Measurements from ENCODE around the gene RRAD.
"Not testable (repeated sequence)": the region's sequence is repeated elsewhere in the genome, so short reads cannot be mapped to it uniquely, and the experiment has no call there.

Gene RRAD

GRCh38 chr16:66958857-66959703, 33.7 kb upstream of the RRAD start:
- no peaks in the 10 kb centered on the region for H3K36me3 ChIP-seq (ENCODE audit: insufficient read depth, low read length)
- H3K9me3 ChIP-seq (ENCODE audit: low read length), result no peaks in the 10 kb centered on the region
- no peaks in the 10 kb centered on the region for H3K27me3 ChIP-seq (ENCODE audit: insufficient read depth, low read length)
- H3K4me1 ChIP-seq (ENCODE audit: insufficient read depth, low read length), result no peaks in the 10 kb centered on the region
- H2AFZ ChIP-seq (ENCODE audit: low read depth, low read length), result no peak overlapping the region
- H3K4me3 ChIP-seq (ENCODE audit: low read length), result no peak overlapping the region

- H3K4me1 ChIP-seq (ENCODE audit: insufficient read depth, low read length); H3K36me3 ChIP-seq (ENCODE audit: insufficient read depth, low read length); H3K27me3 ChIP-seq (ENCODE audit: insufficient read depth, low read length); H3K9me3 ChIP-seq (ENCODE audit: low read length); H3K4me3 ChIP-seq (ENCODE audit: low read length); H2AFZ ChIP-seq (ENCODE audit: low read depth, low read length): not testable (repeated sequence)
Measured at GRCh38 chr16:66956154-66956457, 30.8 kb upstream of the RRAD start.

- not testable (repeated sequence) for H3K36me3 ChIP-seq (ENCODE audit: insufficient read depth, low read length); H3K4me1 ChIP-seq (ENCODE audit: insufficient read depth, low read length); H2AFZ ChIP-seq (ENCODE audit: low read depth, low read length); H3K9me3 ChIP-seq (ENCODE audit: low read length); H3K4me3 ChIP-seq (ENCODE audit: low read length); H3K27me3 ChIP-seq (ENCODE audit: insufficient read depth, low read length)
Measured at GRCh38 chr16:66955363-66956153, 30.2 kb upstream of the RRAD start.

GRCh38 chr16:66954097-66954659, 28.8 kb upstream of the RRAD start:
- H3K36me3 ChIP-seq (ENCODE audit: insufficient read depth, low read length), result no peaks in the 10 kb centered on the region
- no peaks in the 10 kb centered on the region for H3K4me1 ChIP-seq (ENCODE audit: insufficient read depth, low read length)
- no peaks in the 10 kb centered on the region for H3K9me3 ChIP-seq (ENCODE audit: low read length)
- no peak overlapping the region for H2AFZ ChIP-seq (ENCODE audit: low read depth, low read length)
- H3K27me3 ChIP-seq (ENCODE audit: insufficient read depth, low read length), result peaks cover 4% of the 10 kb centered on the region
- H3K4me3 ChIP-seq (ENCODE audit: low read length), result no peak overlapping the region

GRCh38 chr16:66953462-66954096, 28.2 kb upstream of the RRAD start:
- no peaks in the 10 kb centered on the region for H3K4me1 ChIP-seq (ENCODE audit: insufficient read depth, low read length)
- H3K4me3 ChIP-seq (ENCODE audit: low read length), result no peak overlapping the region
- no peaks in the 10 kb centered on the region for H3K9me3 ChIP-seq (ENCODE audit: low read length)
- no peak overlapping the region for H2AFZ ChIP-seq (ENCODE audit: low read depth, low read length)
- no peaks in the 10 kb centered on the region for H3K36me3 ChIP-seq (ENCODE audit: insufficient read depth, low read length)
- H3K27me3 ChIP-seq (ENCODE audit: insufficient read depth, low read length), result peaks cover 4% of the 10 kb centered on the region

GRCh38 chr16:66952430-66953110, 27.2 kb upstream of the RRAD start:
- Histone ChIP-seq H3K4me3 (ENCODE audit: low read length) (no peak overlapping the region), H3K9me3 (ENCODE audit: low read length) (no peaks in the 10 kb centered on the region), H3K36me3 (ENCODE audit: insufficient read depth, low read length) (no peaks in the 10 kb centered on the region), H3K27me3 (ENCODE audit: insufficient read depth, low read length) (peaks cover 4% of the 10 kb centered on the region), H3K4me1 (ENCODE audit: insufficient read depth, low read length) (no peaks in the 10 kb centered on the region), H2AFZ (ENCODE audit: low read depth, low read length) (no peak overlapping the region)

- peaks cover 4% of the 10 kb centered on the region for H3K27me3 ChIP-seq (ENCODE audit: insufficient read depth, low read length)
- no peak overlapping the region for H3K4me3 ChIP-seq (ENCODE audit: low read length)
- H3K9me3 ChIP-seq (ENCODE audit: low read length), result no peaks in the 10 kb centered on the region
- H2AFZ ChIP-seq (ENCODE audit: low read depth, low read length), result no peak overlapping the region
- no peaks in the 10 kb centered on the region for H3K36me3 ChIP-seq (ENCODE audit: insufficient read depth, low read length)
- H3K4me1 ChIP-seq (ENCODE audit: insufficient read depth, low read length), result no peaks in the 10 kb centered on the region
Measured at GRCh38 chr16:66950971-66951790, 25.8 kb upstream of the RRAD start.

GRCh38 chr16:66950437-66950836, 25.1 kb upstream of the RRAD start:
- Histone ChIP-seq H3K27me3 (ENCODE audit: insufficient read depth, low read length) (peaks cover 4% of the 10 kb centered on the region), H3K4me3 (ENCODE audit: low read length) (no peak overlapping the region), H3K4me1 (ENCODE audit: insufficient read depth, low read length) (no peaks in the 10 kb centered on the region), H3K36me3 (ENCODE audit: insufficient read depth, low read length) (no peaks in the 10 kb centered on the region), H3K9me3 (ENCODE audit: low read length) (no peaks in the 10 kb centered on the region), H2AFZ (ENCODE audit: low read depth, low read length) (no peak overlapping the region)

- H3K36me3 ChIP-seq (ENCODE audit: insufficient read depth, low read length), result no peaks in the 10 kb centered on the region
- no peaks in the 10 kb centered on the region for H3K4me1 ChIP-seq (ENCODE audit: insufficient read depth, low read length)
- H3K27me3 ChIP-seq (ENCODE audit: insufficient read depth, low read length), result peaks cover 4% of the 10 kb centered on the region
- H3K9me3 ChIP-seq (ENCODE audit: low read length), result no peaks in the 10 kb centered on the region
- no peak overlapping the region for H3K4me3 ChIP-seq (ENCODE audit: low read length)
- H2AFZ ChIP-seq (ENCODE audit: low read depth, low read length), result no peak overlapping the region
Measured at GRCh38 chr16:66949472-66949871, 24.1 kb upstream of the RRAD start.

GRCh38 chr16:66948837-66949225, 23.5 kb upstream of the RRAD start:
- Histone ChIP-seq H2AFZ (ENCODE audit: low read depth, low read length) (no peak overlapping the region), H3K36me3 (ENCODE audit: insufficient read depth, low read length) (peaks cover 2% of the 10 kb centered on the region), H3K4me1 (ENCODE audit: insufficient read depth, low read length) (no peaks in the 10 kb centered on the region), H3K4me3 (ENCODE audit: low read length) (no peak overlapping the region), H3K9me3 (ENCODE audit: low read length) (no peaks in the 10 kb centered on the region), H3K27me3 (ENCODE audit: insufficient read depth, low read length) (peaks cover 4% of the 10 kb centered on the region)

GRCh38 chr16:66948134-66948836, 22.9 kb upstream of the RRAD start:
- Histone ChIP-seq H3K4me3 (ENCODE audit: low read length) (no peak overlapping the region), H3K27me3 (ENCODE audit: insufficient read depth, low read length) (peaks cover under 1% of the 10 kb centered on the region), H3K36me3 (ENCODE audit: insufficient read depth, low read length) (peaks cover 7% of the 10 kb centered on the region), H2AFZ (ENCODE audit: low read depth, low read length) (no peak overlapping the region), H3K9me3 (ENCODE audit: low read length) (no peaks in the 10 kb centered on the region), H3K4me1 (ENCODE audit: insufficient read depth, low read length) (no peaks in the 10 kb centered on the region)
